GM12874 (cell line): ENCODE measurements around the gene HOXC10.

Source experiments
- TF ChIP-seq, protein P1 (sequence below): IDR thresholded peaks from 2 replicates; pipeline ENCODE4 v1.5.1; 2011; ENCODE audit warnings: low read depth, mild to moderate bottlenecking, control low read depth, low read length, moderate library complexity; ENCODE audit not compliant: insufficient read depth

HOXC10 gene

DNA sequence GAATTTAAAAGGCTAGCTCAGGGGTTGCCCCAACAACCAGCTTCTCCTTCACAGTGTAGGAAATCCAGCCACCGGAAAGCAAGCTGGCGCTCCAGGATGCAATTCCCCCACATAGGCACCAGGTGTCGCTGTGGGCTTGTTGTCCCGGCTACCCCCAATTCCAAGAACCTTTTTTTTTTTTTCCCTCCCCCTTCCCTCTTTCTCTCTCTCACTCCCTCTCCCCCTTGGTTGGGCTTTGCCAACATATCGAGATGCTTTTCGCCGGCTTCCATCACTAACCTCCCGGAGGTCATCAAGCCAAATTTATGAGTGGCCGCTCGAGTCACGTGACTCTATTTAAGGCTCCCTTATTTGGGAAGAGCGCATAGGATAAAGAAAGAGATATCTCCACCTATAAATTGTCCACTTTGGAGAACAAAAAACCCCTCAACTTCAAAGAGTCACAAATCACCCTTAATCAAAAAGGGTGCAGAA is 47.7 kb downstream of the HOXC10 start, which contains the start of gene HOXC5:
TSS of gene HOXC5 (plus strand) at position 424 of the 474 bp plus-strand sequence. CDS start 73 bp downstream, outside the sequence.
- TF ChIP-seq, protein P1, sequence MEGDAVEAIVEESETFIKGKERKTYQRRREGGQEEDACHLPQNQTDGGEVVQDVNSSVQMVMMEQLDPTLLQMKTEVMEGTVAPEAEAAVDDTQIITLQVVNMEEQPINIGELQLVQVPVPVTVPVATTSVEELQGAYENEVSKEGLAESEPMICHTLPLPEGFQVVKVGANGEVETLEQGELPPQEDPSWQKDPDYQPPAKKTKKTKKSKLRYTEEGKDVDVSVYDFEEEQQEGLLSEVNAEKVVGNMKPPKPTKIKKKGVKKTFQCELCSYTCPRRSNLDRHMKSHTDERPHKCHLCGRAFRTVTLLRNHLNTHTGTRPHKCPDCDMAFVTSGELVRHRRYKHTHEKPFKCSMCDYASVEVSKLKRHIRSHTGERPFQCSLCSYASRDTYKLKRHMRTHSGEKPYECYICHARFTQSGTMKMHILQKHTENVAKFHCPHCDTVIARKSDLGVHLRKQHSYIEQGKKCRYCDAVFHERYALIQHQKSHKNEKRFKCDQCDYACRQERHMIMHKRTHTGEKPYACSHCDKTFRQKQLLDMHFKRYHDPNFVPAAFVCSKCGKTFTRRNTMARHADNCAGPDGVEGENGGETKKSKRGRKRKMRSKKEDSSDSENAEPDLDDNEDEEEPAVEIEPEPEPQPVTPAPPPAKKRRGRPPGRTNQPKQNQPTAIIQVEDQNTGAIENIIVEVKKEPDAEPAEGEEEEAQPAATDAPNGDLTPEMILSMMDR, result peak; percentile 87

DNA sequence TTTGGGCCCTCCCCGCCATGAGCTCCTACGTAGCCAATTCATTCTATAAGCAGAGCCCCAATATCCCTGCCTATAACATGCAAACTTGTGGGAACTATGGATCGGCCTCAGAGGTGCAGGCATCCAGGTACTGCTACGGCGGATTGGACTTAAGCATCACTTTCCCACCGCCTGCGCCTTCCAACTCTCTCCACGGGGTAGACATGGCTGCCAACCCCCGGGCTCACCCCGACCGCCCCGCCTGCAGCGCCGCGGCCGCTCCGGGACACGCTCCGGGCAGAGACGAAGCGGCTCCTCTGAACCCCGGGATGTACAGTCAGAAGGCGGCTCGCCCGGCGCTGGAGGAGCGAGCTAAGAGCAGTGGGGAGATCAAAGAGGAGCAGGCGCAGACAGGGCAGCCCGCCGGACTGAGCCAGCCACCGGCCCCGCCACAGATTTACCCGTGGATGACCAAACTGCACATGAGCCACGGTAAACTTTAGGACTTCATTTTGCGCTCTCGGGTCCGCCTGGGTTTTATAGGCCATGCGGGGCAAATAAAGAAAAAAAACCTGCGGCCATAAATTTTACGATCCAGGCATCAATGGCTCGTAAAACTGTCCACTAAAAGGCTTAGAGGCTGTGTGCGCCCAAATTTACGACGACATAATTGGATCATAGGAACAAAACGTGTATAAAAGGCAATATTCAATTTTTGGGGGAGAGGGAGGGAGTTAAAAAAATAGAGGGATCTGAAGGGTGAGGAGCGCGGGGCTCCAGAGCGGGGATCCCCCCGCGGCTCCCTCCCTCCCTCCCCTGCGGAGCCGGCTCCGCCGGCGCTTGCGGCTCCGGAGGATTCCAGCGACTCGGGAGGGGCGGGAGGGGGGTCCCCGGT is 48.4 kb downstream of the HOXC10 start:
- TF ChIP-seq, protein P1, result no peak

DNA sequence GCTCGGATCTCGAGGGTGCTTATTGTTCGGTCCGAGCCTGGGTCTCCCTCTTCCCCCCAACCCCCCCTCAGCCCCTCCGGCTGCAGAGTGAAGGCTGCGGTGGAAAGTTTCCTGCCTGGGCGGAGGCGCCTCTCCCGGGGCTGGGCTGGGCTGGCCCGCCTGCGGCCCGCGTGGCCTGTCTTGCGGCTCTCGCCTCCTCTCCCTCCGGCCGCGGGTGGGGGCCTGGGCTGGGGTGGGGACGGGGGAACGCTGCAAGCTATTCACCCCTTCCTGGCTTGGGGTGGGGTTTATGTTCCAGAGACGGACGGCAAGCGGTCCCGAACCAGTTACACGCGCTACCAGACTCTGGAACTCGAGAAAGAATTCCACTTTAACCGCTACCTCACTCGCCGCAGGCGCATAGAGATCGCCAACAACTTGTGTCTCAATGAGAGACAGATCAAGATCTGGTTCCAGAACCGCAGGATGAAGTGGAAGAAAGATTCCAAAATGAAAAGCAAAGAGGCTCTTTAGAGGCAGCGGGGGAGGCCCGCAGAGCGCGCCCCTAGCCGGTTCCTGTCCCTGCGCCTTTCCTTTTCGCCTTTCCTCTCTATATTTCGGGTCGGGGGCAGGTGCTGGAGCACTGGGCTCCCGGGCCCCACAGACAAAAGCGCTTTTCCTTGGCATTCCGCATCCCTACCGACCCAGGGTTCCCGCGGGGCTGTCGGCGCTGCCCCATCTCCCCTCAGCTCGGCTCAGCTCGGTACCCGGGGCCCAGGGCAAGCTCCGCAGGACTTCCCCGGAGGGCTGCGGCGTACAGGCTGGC is 49.2 kb downstream of the HOXC10 start:
- TF ChIP-seq, protein P1, result no peak

DNA sequence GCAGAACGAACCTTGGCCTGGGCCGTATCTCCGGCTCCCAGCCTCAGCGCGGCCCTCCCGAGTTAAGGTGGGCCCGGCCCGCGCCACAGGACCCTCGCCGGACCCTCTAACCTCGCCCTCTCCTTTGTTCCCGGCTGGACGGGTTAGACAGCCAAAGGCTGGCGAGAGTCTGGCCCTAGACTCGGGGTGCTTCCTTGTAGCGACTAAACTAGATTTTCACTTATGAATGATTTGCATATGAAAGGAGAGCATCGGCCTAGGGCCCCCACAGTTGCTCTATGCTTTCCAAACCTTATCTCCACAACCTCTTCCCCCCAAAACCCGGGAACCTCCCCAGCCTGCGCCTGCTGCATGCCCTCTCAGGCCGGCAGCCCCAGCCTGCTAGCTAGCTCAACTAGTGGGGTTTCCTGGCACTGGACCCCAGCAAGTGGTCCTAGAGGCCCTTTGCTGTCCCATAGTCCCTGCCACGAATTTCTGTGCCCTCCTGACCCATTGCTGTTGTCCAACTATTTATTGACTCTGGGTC is 49.9 kb downstream of the HOXC10 start:
- TF ChIP-seq, protein P1, result no peak

DNA sequence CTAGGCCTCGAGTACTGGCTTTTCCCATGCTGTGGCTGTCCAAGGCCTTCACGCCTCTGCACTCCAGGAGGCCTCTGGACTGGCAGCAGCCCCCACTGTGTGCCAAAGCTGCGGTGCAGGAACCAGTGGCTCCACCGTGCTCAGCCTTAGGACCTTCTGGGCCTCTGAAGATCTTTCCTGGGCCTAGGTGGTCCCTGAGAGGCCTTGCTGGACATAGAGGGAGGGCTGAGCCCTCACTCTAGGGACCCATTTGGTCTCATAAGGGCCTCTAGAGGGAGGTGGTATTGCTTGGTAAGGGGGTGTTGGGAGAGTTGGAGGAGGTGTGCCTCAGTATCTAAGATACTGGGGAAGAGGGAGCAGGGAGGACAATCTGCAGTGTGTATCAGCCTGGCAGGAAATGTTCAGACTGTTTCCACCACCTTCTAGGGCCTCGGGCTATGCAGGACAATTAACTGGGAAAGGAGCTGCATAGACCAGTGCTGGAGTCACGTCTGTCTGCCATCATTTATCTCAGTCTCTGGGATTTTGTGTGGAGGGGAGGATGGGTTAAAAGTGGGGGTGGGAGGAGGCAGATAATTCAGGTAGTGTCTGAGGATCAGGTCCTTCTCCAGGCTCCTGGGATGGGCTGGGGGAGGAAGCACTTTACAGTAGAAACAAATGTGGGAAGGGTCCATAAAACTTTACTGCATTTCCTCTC is 50.8 kb downstream of the HOXC10 start:
- TF ChIP-seq, protein P1, result no peak

DNA sequence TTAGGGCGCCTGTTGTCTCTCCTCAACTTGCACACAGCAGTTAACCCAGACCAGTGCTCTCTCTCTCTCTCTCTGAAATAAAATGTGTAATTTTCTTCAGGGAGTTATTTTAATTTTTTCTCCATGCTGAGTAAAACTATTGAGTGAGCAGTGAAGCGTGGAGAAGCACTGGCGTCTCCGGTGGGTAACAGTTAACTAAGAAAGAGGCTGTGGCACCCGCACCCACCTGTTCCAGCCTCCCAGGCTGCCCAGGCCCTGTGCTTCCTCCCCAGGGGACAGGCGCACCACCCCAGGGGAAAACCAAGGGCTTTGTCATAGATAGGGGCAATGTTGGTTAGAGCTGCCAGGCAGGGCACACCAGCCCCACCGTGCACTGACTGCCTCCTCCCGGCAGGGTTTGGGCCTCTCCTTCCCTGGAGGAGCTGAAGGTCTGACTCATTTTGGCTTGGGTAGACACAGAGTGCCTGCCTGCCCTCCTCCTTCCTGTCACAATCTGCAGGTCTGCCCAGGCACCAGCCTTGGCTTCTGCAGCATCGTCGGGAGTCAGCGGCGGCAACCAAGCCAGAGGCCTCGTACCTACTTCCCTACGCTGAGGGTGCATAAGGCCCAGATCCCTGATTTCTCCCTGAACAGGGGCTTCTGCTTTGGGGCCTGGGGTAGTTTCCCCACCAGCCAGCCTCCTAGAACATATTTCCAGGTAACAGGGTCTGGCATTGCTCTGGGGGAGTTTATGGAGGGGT is 51.8 kb downstream of the HOXC10 start:
- TF ChIP-seq, protein P1, result no peak
